Measurements from ENCODE around the gene PDLIM4.

DNA sequence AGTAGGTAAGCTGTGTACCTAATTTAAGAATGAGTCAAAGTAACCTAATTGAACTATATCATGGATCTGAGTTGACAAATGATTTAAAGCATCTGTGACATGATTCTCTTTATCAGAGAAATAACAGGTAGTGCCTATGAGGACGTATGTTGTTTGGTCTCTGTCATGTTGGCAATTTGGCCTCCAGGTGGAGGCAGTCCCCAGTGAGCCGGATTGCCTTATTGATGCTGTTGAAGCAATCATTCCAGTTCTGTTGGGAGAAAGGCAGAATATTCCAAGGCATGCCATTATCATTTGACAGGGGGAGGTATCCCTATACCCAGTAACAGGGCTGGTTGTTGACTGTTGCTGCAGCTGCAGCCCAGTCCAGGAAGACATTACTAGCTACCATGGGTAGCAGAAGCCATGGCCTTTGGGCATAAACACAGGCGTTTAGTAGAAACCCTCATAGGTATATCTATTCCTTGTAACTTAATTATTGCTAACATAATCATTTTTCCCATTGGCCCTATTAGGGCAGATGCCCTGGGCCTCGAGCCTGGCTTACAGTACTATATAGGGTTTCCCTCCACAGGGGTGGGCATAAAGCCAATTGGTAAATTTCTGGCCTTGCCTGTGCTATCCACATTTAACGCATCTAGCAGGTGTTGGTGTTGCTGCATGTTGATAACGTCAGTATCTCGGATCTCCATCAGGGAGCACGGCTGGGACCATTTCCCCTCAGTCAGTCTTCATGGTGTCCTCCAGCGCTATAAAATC is 24.5 kb downstream of the PDLIM4 start:
- no peak for TF ChIP-seq CTCF (IDR thresholded peaks at IDR 0.05)
- TF ChIP-seq POLR2A (IDR thresholded peaks at IDR 0.05): no peak

Measured in heart left ventricle (tissue), 13 donors.